GM12874 (cell line): ENCODE results near the gene TTC34.

Source experiments
- TF ChIP-seq, protein P1 (sequence below): IDR thresholded peaks from 2 replicates; pipeline ENCODE4 v1.5.1; 2011; ENCODE audit warnings: low read depth, mild to moderate bottlenecking, control low read depth, low read length, moderate library complexity; ENCODE audit not compliant: insufficient read depth

TTC34 gene

DNA sequence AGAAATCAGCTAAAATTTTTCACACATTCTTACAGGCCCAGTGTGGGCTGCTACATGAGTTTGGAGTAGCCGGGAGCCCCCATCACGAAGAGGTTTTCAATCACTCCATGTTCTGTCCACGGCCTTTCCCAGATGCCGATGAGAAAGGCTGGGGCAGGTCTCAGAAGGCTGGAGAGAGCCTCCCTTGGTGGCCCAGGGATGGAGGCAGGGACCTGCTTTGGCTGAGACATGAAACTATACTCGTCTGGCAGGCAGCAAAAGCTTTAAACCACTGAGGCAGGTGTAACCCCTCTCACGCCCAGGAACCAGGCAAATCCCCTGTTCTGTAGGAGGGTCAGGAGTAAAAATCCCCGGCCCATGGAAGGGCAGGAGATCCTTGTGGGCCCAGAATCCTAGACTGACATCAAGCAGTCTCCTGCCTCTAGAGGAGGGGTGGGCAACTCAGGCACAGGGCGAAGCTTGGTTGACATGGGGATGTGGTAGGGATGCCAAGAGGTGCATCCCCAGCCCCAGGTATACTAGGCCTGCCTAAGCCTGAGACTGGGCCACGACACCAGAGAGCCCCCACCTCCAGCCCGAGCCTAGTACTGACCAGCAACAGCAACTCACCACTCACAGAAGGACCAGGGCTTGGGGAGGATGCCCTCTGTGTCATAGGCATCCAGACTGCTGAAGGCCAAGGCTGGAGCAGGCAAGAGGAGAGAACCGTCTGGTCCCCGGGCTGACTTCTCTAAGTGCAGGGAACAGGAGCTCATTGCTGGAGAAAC lies 177.7 kb downstream of the TTC34 start:
- TF ChIP-seq, protein P1, sequence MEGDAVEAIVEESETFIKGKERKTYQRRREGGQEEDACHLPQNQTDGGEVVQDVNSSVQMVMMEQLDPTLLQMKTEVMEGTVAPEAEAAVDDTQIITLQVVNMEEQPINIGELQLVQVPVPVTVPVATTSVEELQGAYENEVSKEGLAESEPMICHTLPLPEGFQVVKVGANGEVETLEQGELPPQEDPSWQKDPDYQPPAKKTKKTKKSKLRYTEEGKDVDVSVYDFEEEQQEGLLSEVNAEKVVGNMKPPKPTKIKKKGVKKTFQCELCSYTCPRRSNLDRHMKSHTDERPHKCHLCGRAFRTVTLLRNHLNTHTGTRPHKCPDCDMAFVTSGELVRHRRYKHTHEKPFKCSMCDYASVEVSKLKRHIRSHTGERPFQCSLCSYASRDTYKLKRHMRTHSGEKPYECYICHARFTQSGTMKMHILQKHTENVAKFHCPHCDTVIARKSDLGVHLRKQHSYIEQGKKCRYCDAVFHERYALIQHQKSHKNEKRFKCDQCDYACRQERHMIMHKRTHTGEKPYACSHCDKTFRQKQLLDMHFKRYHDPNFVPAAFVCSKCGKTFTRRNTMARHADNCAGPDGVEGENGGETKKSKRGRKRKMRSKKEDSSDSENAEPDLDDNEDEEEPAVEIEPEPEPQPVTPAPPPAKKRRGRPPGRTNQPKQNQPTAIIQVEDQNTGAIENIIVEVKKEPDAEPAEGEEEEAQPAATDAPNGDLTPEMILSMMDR = no peak

DNA sequence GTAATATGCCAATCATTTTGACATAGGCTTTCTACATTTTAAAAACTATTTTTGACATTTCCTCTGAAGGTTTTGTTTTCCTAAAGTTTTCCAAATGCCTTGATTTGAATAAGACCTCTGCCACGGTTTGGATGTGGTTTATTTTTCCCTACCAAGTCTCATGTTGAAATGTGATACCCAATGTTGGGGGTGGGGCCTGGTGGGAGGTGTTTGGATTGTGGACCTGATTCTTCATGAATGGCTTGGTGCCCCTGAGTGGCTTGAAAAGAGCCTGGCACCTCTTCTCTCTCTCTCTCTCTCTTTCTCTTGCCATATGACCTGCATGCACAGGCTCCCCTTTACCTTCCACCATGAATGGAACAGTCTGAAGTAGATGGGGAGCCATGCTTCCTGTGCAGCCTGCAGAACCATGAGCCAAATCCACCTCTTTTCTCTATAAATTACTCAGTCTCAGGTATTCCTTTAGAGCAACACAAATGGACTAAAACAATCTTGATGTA lies 183.5 kb downstream of the TTC34 start:
- TF ChIP-seq, protein P1 = no peak

DNA sequence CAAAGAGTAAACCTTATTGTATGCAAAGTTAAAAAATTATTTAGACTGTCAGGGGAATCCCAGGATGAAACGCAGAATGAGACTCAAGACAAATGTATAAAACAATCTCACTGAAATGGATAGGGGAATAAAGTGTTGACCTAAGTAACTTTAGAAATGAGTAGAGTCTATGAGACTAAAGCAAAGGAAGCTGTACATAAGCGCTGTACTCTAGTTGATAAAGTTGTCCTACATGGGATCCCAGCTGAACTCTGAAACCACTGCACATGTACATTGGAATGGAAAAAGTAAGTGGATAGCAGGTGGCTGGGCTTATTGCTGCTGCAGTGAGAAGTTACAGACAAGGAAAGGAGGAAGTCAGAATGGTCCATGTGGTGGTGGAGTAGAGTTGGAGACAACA lies 187.3 kb downstream of the TTC34 start:
- TF ChIP-seq, protein P1 = no peak

DNA sequence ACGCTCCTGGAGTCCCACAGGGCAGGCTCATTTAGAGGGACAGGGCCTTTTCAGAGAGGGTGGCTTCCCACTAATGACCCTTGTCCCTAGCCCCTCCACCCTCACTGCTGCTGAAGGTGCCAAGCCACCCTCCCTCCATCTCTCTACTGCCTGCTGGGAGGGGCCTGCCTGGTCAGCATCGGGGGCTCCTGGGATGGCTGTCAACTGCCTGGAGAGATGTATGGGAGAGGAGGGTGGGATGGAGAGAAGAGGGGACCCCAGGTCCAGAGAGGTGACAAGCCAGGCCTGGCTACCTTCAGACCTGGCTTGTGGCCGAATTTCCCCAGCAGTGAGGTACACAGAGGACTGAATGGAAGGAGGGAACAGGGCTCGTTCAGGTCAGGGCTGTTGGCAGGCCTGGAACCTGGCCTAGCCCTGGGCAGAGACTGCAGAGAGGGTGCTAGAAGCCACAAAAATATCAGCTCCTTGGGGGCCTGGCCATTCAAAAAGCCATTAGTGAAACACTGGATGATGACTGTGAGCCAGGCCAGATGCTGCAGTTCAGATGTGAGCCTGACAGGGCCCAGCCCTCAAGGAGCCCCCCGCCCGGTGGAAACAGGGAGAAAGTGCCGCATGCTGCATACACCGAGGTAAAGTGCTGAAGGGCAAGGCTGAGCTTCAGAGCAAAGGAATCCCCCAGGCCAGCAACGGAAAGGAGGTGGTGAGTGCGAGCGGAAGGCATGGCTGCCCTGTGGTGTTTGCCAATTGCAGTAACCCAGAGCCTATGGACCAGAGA lies 188.7 kb downstream of the TTC34 start:
- TF ChIP-seq, protein P1 = no peak

DNA sequence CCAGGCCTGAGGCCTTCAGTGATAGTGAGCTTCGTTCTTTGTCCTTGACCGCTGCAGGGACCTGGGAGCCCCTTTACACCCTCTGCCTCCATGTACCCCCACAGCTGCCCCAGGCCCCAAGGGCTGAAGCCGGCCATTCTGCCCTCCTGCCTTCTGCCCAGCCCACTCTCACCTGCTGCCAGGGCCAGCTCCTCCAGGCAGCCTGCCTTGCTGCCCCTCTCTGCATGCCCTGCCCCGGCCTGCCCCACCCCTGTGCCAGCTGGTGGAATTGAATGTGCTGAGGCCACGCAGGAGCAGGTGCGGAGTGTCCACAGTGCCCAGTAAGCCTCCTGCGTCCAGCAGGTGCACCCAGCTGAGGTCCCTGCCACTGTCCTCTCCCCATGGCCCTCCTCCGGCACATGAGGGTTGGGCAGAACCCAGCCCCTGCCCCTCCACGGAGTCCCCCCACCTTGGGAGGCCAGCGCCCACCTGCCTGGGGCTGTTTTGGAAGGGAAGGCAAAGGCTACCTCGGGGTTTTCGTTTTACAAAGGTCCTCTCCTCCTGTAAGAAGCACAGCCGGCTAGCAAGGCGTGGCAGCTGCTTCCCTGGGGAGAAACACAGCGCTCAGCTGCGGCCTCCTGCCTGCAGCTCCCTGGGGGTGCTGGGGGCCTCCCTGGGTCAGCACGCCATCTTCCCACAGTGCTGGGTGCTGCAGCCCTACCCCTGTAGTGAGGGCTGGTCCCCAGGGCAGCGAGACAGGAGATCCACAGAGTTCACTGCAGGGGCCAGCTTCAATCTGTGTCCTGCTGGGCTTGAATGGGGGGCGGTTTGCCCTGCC lies 189.7 kb downstream of the TTC34 start:
- TF ChIP-seq, protein P1 = no peak

DNA sequence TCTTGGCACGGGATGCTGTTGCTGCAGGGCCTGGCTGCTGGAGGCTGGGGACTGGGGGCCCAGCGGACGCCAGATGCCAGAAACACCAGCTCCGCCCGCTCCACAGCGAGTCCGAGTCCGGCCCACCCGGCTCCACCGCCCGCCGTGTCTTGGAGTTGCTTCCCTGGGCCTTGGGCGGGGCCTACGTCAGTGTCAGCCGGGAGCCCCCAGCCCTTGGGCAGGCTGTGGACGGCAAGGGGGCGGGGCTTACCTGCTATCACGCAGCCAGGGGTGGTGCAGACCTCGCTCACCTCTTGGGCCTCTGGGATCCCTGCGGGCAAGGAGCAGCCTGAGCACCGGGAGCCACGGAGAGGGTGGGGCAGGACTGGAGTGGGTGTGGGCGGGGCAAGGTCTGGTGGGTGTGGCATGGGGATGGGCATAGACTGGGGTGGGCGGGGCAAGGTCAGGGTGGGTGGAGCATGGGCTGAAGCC lies 190.4 kb downstream of the TTC34 start:
- TF ChIP-seq, protein P1 = no peak
